IMR-90 (cell line): Measurements from ENCODE around the gene DNAJC4. TPM values are rescaled to one million over a fixed set of nuclear protein-coding genes. Genes with fewer than 3 reads are reported as not detected.

ENCODE experiments used
- ATAC-seq: fragments of 200-7000 bp; cut with Tn5 transposase; 2 replicates; pipeline ENCODE4 v1.9.1; 2020; ENCODE audit warnings: low read depth, mild to moderate bottlenecking, moderate library complexity
- Bru-seq: library from RNA; stranded (reverse); fragments of 400-500 nt; gene quantifications from one replicate; lab custom pipeline; 2021; lab: Mats Ljungman, UMichigan
- BruChase-seq, 2 experiments: library from RNA; stranded (reverse); fragments of 400-500 nt; gene quantifications; one replicate each; lab custom pipeline; 2021; lab: Mats Ljungman, UMichigan
- BruUV-seq: library from RNA; stranded (reverse); fragments of 400-500 nt; replicated peaks from 2 replicates; lab custom pipeline; 2021; lab: Mats Ljungman, UMichigan
- CTCF ChIA-PET: fragments of 300-600 bp; formaldehyde crosslinking; extraction: SDS; loops from one replicate; lab custom pipeline; 2021; ENCODE audit warnings: antibody characterized with exemption; lab: Yijun Ruan, JAX
- POLR2A ChIA-PET: fragments of 300-600 bp; sonication (Branson Sonifier 250); formaldehyde crosslinking; loops from one replicate; lab custom pipeline; 2022; ENCODE audit warnings: antibody characterized with exemption; ENCODE audit not compliant: unreplicated experiment; lab: Charles Lee
- DNase-seq: peaks from one replicate; pipeline ENCODE4 v3.0.0; 2013
- H2AFZ ChIP-seq: replicated peaks from 2 replicates; pipeline ENCODE3; 2013; ENCODE audit warnings: low read length, mild to moderate bottlenecking; ENCODE audit not compliant: poor library complexity
- H2AK5ac ChIP-seq: 2 replicates; pipeline ENCODE4 v1.6.1; 2013; ENCODE audit warnings: low read depth, low read length, inconsistent platforms
- H2AK9ac ChIP-seq: replicated peaks from 2 replicates; pipeline ENCODE3; 2013; ENCODE audit warnings: mild to moderate bottlenecking, low read depth, low read length, moderate library complexity; ENCODE audit not compliant: poor library complexity
- H2BK120ac ChIP-seq: 2 replicates; pipeline ENCODE4 v1.6.1; 2013; ENCODE audit warnings: low read depth, low read length, inconsistent platforms
- H2BK15ac ChIP-seq: 3 replicates; pipeline ENCODE4 v1.6.1; 2013; ENCODE audit warnings: low read depth, low read length, inconsistent platforms
- H2BK20ac ChIP-seq: 2 replicates; pipeline ENCODE4 v1.6.1; 2013; ENCODE audit warnings: low read depth, mild to moderate bottlenecking, inconsistent platforms, low read length, moderate library complexity
- H2BK5ac ChIP-seq: 2 replicates; pipeline ENCODE4 v1.6.1; 2013; ENCODE audit warnings: mild to moderate bottlenecking, low read depth, low read length, inconsistent platforms; ENCODE audit not compliant: poor library complexity, severe bottlenecking
- H3K14ac ChIP-seq: replicated peaks from 2 replicates; pipeline ENCODE4 v1.6.1; 2013; ENCODE audit warnings: low read depth, low read length, inconsistent platforms
- H3K18ac ChIP-seq: 2 replicates; pipeline ENCODE4 v1.6.1; 2013; ENCODE audit warnings: low read depth, low read length, control low read depth
- H3K23ac ChIP-seq: 2 replicates; pipeline ENCODE4 v1.6.1; 2013; ENCODE audit warnings: low read depth, low read length, inconsistent platforms
- H3K27ac ChIP-seq: 2 replicates; pipeline ENCODE4 v1.5.1; 2013; ENCODE audit warnings: mild to moderate bottlenecking, control low read depth, low read length; ENCODE audit not compliant: insufficient read depth
- H3K27me3 ChIP-seq: 2 replicates; pipeline ENCODE4 v1.6.1; 2013; ENCODE audit warnings: low read length; ENCODE audit not compliant: control insufficient read depth, insufficient read depth
- H3K36me3 ChIP-seq: 2 replicates; pipeline ENCODE4 v1.6.1; 2013; ENCODE audit warnings: low read length, mixed read lengths; ENCODE audit not compliant: control insufficient read depth, insufficient read depth
- H3K4ac ChIP-seq: 2 replicates; pipeline ENCODE4 v1.6.1; 2013; ENCODE audit warnings: low read depth, low read length, inconsistent platforms
- H3K4me1 ChIP-seq: 2 replicates; pipeline ENCODE4 v1.6.1; 2013; ENCODE audit warnings: low read length, mixed read lengths; ENCODE audit not compliant: control insufficient read depth, insufficient read depth
- H3K4me2 ChIP-seq: 2 replicates; pipeline ENCODE4 v1.6.1; 2013; ENCODE audit warnings: low read depth, mild to moderate bottlenecking, control low read depth, low read length, moderate library complexity
- H3K4me3 ChIP-seq: 2 replicates; pipeline ENCODE4 v1.5.1; 2013; ENCODE audit warnings: low read depth, mild to moderate bottlenecking, control low read depth, low read length, moderate library complexity; ENCODE audit not compliant: insufficient read depth
- H3K56ac ChIP-seq: 2 replicates; pipeline ENCODE4 v1.6.1; 2013; ENCODE audit warnings: low read length, inconsistent platforms; ENCODE audit not compliant: insufficient read depth; ENCODE audit errors: extremely low read depth
- H3K79me1 ChIP-seq, 2 experiments: 2 replicates each; pipeline ENCODE4 v1.6.1; 2013; ENCODE audit warnings: low read length in 2 of 2, inconsistent platforms in 1 of 2, low read depth in 1 of 2
- H3K9ac ChIP-seq: 2 replicates; pipeline ENCODE4 v1.6.1; 2013; ENCODE audit warnings: low read depth, low read length, control low read depth
- H3K9me1 ChIP-seq: 2 replicates; pipeline ENCODE4 v1.6.1; 2013; ENCODE audit warnings: low read length, inconsistent platforms; ENCODE audit not compliant: insufficient read depth
- H3K9me3 ChIP-seq: 2 replicates; pipeline ENCODE4 v1.6.1; 2013; ENCODE audit warnings: low read length; ENCODE audit not compliant: control insufficient read depth, insufficient read depth
- H4K20me1 ChIP-seq: 2 replicates; pipeline ENCODE4 v1.6.1; 2013; ENCODE audit warnings: low read length, inconsistent platforms; ENCODE audit not compliant: insufficient read depth
- H4K5ac ChIP-seq: 2 replicates; pipeline ENCODE4 v1.6.1; 2013; ENCODE audit warnings: mild to moderate bottlenecking, low read depth, low read length, control low read depth
- H4K8ac ChIP-seq, 2 experiments: 2 replicates each; pipeline ENCODE4 v1.6.1; 2013; ENCODE audit warnings: low read depth in 2 of 2, low read length in 2 of 2, control low read depth in 1 of 2, inconsistent platforms in 1 of 2
- H4K91ac ChIP-seq: 2 replicates; pipeline ENCODE4 v1.6.1; 2013; ENCODE audit warnings: low read depth, low read length, inconsistent platforms; ENCODE audit not compliant: insufficient read depth
- CEBPB ChIP-seq: IDR thresholded peaks from 2 replicates; pipeline ENCODE4 v1.6.1; 2012; ENCODE audit warnings: low read depth, low read length, improper control_type of control experiment
- FOS ChIP-seq: fragments of 150-350 bp; IDR thresholded peaks from 2 replicates; pipeline ENCODE4 v1.6.1; 2016; ENCODE audit warnings: low read depth, low read length
- MAFK ChIP-seq: IDR thresholded peaks from 2 replicates; pipeline ENCODE4 v1.6.1; 2012; ENCODE audit warnings: low read depth, low read length, improper control_type of control experiment
- MAZ ChIP-seq: IDR thresholded peaks from 2 replicates; pipeline ENCODE4 v1.6.1; 2012; ENCODE audit warnings: low read depth, mild to moderate bottlenecking, low read length, improper control_type of control experiment, moderate library complexity, borderline replicate concordance
- RCOR1 ChIP-seq: IDR thresholded peaks from 2 replicates; pipeline ENCODE4 v1.6.1; 2012; ENCODE audit warnings: mild to moderate bottlenecking, low read length, improper control_type of control experiment; ENCODE audit not compliant: insufficient replicate concordance
- SMC3 ChIP-seq: fragments of 150-350 bp; IDR thresholded peaks from 2 replicates; pipeline ENCODE4 v1.6.1; 2016; ENCODE audit warnings: low read depth, mild to moderate bottlenecking, antibody characterized with exemption, low read length, moderate library complexity
- WGBS, 2 experiments: methylation state at CpG; one replicate each; pipeline versions ENCODE4 v1.1.5 to v1.1.7; 2013; ENCODE audit warnings: missing lambda C conversion rate in 2 of 2; ENCODE audit not compliant: insufficient read length in 1 of 2; ENCODE audit errors: extremely low coverage in 2 of 2; 5-methylcytosine and 5-hydroxymethylcytosine counted together
- dilution Hi-C: fragments of 300-500 bp; cut with HindIII; formaldehyde crosslinking; loops from one replicate; pipeline ENCODE4 v1.14.3; 2018; ENCODE audit warnings: low sequenced_read_pairs; ENCODE audit not compliant: unreplicated experiment
- in situ Hi-C: fragments of 300-500 bp; cut with MboI; formaldehyde crosslinking; loops from 3 replicates; pipeline ENCODE4 v1.14.3; 2019; ENCODE audit warnings: low sequenced_read_pairs, inconsistent platforms, mixed read lengths
- intact Hi-C: fragments of 100-400 bp; cut with micrococcal nuclease; formaldehyde crosslinking; loops from 2 replicates; pipeline ENCODE4 v1.10.0; 2022
- long read RNA-seq: library from polyadenylated mRNA; unstranded; transcript quantifications from one replicate; pipeline ENCODE4 v2.0.0, GENCODE V29; 2021; ENCODE audit not compliant: unreplicated experiment
- polyA plus RNA-seq, 3 experiments: library from polyadenylated mRNA; depleted of rRNA; stranded (reverse); fragments of >200 nt; gene quantifications; 2 replicates each; pipeline ENCODE4 v1.2.3, GENCODE V29; 2012; ENCODE audit warnings: low replicate concordance in 1 of 3
- total RNA-seq: library from RNA; depleted of rRNA; stranded (reverse); fragments of >200 nt; gene quantifications from 2 replicates; pipeline ENCODE4 v1.2.3, GENCODE V29; 2012; rRNA removed
- TF ChIP-seq, protein P1 (sequence below): fragments of 150-350 bp; IDR thresholded peaks from 2 replicates; pipeline ENCODE4 v1.6.1; 2016; ENCODE audit warnings: low read depth, mild to moderate bottlenecking, low read length, moderate library complexity, borderline replicate concordance
- TF ChIP-seq, protein P2 (sequence below): fragments of 150-350 bp; IDR thresholded peaks from 2 replicates; pipeline ENCODE4 v1.6.1; 2017; ENCODE audit warnings: mild to moderate bottlenecking, antibody characterized with exemption, low read length, low read depth
- TF ChIP-seq, protein P3 (sequence below): conservative IDR thresholded peaks from 2 replicates; pipeline ENCODE4 v1.5.1; 2012; ENCODE audit warnings: mild to moderate bottlenecking, low read depth, low read length, improper control_type of control experiment

Gene DNAJC4, protein sequence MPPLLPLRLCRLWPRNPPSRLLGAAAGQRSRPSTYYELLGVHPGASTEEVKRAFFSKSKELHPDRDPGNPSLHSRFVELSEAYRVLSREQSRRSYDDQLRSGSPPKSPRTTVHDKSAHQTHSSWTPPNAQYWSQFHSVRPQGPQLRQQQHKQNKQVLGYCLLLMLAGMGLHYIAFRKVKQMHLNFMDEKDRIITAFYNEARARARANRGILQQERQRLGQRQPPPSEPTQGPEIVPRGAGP
- 2.2 and 3.9 TPM in 2 replicates for total RNA-seq
- polyA plus RNA-seq (2012; rRNA removed) = 22.8 and 30.3 TPM in 2 replicates
- polyA plus RNA-seq (2012; cell fraction: cytosol; rRNA removed) = 10.8 and 31.8 TPM in 2 replicates
- polyA plus RNA-seq (2012; cell fraction: nucleus; rRNA removed; ENCODE audit: low replicate concordance) = 39.6 and 66.8 TPM in 2 replicates
- percentile 45 among the genes with signal in this experiment for Bru-seq, nascent RNA
- percentile 62 among the genes with signal in this experiment for BruChase-seq, experiment 1, labeled RNA remaining after a 6-hour chase
- percentile 48 among the genes with signal in this experiment for BruChase-seq, experiment 2, labeled RNA remaining after a 2-hour chase
- long read RNA-seq, partial matches to known transcripts = 23 of 37 reads
- long read RNA-seq, other reads (novel, unspliced or antisense) = 14 of 37 reads

DNA sequence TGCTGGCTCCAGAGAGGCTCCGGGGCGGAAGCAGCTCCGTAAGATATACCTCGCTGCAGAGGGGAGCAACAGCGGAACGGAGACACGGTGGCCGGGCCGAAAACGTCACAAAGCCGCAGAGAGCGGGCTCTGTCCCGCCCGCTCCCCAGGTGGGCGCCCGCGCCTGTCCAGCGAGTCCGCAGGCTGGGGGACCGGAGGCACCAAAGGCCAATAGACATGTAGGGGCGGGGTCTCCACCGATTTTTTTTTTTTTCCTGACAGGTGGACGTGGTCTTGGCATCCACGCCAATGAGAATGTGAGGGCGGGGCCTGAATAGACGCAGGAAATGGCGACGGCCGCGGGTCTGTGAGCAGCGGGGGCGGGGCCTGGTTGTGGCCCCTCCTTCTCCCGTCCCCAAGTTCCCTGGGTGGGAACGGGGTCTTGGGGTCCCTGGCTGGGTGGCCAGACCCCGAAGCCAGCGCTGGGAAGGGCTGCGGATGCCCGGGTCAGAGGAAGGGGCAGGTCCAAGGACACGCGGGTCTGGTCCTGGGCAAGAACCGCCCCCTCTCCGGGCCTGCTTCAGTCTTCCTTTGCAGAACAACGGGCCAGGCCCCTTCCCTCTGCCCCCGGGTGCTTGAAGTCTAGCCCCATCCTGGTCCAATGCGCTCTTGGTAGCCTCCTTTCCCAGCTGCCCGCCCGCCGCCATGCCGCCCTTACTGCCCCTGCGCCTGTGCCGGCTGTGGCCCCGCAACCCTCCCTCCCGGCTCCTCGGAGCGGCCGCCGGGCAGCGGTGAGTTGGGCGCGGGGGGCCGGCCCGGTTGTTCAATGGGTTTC, at the start of gene DNAJC4:
Gene DNAJC4 (plus strand): TSS at position 378 of the 814 bp plus-strand sequence. CDS start 307 bp downstream, at position 685.
- Histone ChIP-seq H2BK15ac (no peak within 1 kb of the TSS; the same call in 2 of the 3 replicates), H3K14ac (peak within 1 kb of the TSS; percentile 99), H3K9me1 (peaks cover 12% of the 10 kb centered on the region), H4K5ac (peak within 1 kb of the TSS; percentile 78), H4K91ac (peak within 1 kb of the TSS; percentile 79), H3K27me3 (no peaks in the 10 kb centered on the region), H3K4ac (peak within 1 kb of the TSS; percentile 97), H3K18ac (no peak within 1 kb of the TSS; the same call in 1 of the 2 replicates), H4K20me1 (no peaks in the 10 kb centered on the region; the same call in 1 of the 2 replicates), H3K27ac (peak within 1 kb of the TSS; percentile 51), H2AFZ (peak within 1 kb of the TSS; percentile 98), H3K36me3 (no peaks in the 10 kb centered on the region), H2AK9ac (peak within 1 kb of the TSS; percentile 99), H3K9me3 (no peaks in the 10 kb centered on the region), H2BK20ac (no peak within 1 kb of the TSS), H3K9ac (peak within 1 kb of the TSS; percentile 74), H3K23ac (peak within 1 kb of the TSS; percentile 82), H2AK5ac (peak within 1 kb of the TSS; percentile 74), H4K8ac (peak within 1 kb of the TSS; percentile 88 to 93), H3K4me2 (peak within 1 kb of the TSS; percentile 84), H3K4me3 (peak within 1 kb of the TSS; percentile 83), H2BK5ac (peak within 1 kb of the TSS; percentile 62), H3K56ac (no peak within 1 kb of the TSS), H3K4me1 (peaks cover 20% of the 10 kb centered on the region), H2BK120ac (no peak within 1 kb of the TSS), H3K79me1 (peaks cover 24 to 77% of the 10 kb centered on the region in 2 experiments)
- POLR2A ChIA-PET = no interaction called here
- DNase-seq = peak; percentile 81
- peak; percentile 56 for ATAC-seq
- dilution Hi-C loops = no loop called here
- BruUV-seq = no TSS peak
- CTCF ChIA-PET = interaction anchor here (0.6 kb wide), 1 partner anchor 1406 kb away, joined by 3 read pairs; no protein-coding TSS in a partner anchor
- in situ Hi-C loops = no loop called here
- WGBS, 2 experiments = 1% methylated on average over 36 of the region's 62 CpGs; no CpG with 5 or more reads in 1 of the 2 experiments
- intact Hi-C loops = loop anchor here (1.0 kb wide), 2 partner anchors 39 to 74 kb away; no protein-coding TSS in a partner anchor
- TF ChIP-seq, protein P1, sequence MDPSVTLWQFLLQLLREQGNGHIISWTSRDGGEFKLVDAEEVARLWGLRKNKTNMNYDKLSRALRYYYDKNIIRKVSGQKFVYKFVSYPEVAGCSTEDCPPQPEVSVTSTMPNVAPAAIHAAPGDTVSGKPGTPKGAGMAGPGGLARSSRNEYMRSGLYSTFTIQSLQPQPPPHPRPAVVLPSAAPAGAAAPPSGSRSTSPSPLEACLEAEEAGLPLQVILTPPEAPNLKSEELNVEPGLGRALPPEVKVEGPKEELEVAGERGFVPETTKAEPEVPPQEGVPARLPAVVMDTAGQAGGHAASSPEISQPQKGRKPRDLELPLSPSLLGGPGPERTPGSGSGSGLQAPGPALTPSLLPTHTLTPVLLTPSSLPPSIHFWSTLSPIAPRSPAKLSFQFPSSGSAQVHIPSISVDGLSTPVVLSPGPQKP = no peak
- TF ChIP-seq, protein P2, sequence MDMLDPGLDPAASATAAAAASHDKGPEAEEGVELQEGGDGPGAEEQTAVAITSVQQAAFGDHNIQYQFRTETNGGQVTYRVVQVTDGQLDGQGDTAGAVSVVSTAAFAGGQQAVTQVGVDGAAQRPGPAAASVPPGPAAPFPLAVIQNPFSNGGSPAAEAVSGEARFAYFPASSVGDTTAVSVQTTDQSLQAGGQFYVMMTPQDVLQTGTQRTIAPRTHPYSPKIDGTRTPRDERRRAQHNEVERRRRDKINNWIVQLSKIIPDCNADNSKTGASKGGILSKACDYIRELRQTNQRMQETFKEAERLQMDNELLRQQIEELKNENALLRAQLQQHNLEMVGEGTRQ = no peak
- TF ChIP-seq FOS (no peak), CEBPB (no peak), MAFK (no peak), RCOR1 (no peak), MAZ (peak; percentile 68; the same call in 1 of the 2 replicates), SMC3 (no peak)
- TF ChIP-seq, protein P3, sequence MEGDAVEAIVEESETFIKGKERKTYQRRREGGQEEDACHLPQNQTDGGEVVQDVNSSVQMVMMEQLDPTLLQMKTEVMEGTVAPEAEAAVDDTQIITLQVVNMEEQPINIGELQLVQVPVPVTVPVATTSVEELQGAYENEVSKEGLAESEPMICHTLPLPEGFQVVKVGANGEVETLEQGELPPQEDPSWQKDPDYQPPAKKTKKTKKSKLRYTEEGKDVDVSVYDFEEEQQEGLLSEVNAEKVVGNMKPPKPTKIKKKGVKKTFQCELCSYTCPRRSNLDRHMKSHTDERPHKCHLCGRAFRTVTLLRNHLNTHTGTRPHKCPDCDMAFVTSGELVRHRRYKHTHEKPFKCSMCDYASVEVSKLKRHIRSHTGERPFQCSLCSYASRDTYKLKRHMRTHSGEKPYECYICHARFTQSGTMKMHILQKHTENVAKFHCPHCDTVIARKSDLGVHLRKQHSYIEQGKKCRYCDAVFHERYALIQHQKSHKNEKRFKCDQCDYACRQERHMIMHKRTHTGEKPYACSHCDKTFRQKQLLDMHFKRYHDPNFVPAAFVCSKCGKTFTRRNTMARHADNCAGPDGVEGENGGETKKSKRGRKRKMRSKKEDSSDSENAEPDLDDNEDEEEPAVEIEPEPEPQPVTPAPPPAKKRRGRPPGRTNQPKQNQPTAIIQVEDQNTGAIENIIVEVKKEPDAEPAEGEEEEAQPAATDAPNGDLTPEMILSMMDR = no peak
